H9 (cell line): ENCODE results near the gene NRG3. TPM values are rescaled to one million over a fixed set of nuclear protein-coding genes. Genes with fewer than 3 reads are reported as not detected.

Source experiments
- DNase-seq: peaks from one replicate; pipeline ENCODE4 v3.0.0-alpha.2; 2017
- H2AFZ ChIP-seq: one replicate; pipeline ENCODE4 v1.6.1; 2013; ENCODE audit warnings: mild to moderate bottlenecking, low read length, control low read depth, moderate library complexity
- H2AK5ac ChIP-seq: 2 replicates; pipeline ENCODE4 v1.6.1; 2013; ENCODE audit warnings: low read length, control low read depth, mixed read lengths; ENCODE audit not compliant: insufficient read length
- H2BK120ac ChIP-seq: one replicate; pipeline ENCODE4 v1.6.1; 2013; ENCODE audit warnings: low read depth, mild to moderate bottlenecking, low read length, control low read depth, inconsistent platforms; ENCODE audit not compliant: poor library complexity, severe bottlenecking
- H2BK12ac ChIP-seq: 2 replicates; pipeline ENCODE4 v1.6.1; 2013; ENCODE audit warnings: low read length, control low read depth, mixed read lengths, low read depth; ENCODE audit not compliant: insufficient read length
- H2BK15ac ChIP-seq: 2 replicates; pipeline ENCODE4 v1.6.1; 2013; ENCODE audit warnings: low read depth, low read length, control low read depth
- H2BK20ac ChIP-seq: one replicate; pipeline ENCODE4 v1.6.1; 2013; ENCODE audit warnings: low read depth, mild to moderate bottlenecking, low read length, control low read depth, inconsistent platforms; ENCODE audit not compliant: poor library complexity, severe bottlenecking
- H2BK5ac ChIP-seq: 2 replicates; pipeline ENCODE4 v1.6.1; 2013; ENCODE audit warnings: low read length, control low read depth, mixed read lengths; ENCODE audit not compliant: insufficient read length
- H3K14ac ChIP-seq: 2 replicates; pipeline ENCODE4 v1.6.1; 2013; ENCODE audit warnings: low read length, control low read depth; ENCODE audit not compliant: insufficient read depth
- H3K18ac ChIP-seq: 2 replicates; pipeline ENCODE4 v1.6.1; 2013; ENCODE audit warnings: low read depth, mild to moderate bottlenecking, mixed read lengths, low read length, control low read depth; ENCODE audit not compliant: insufficient read length
- H3K23ac ChIP-seq: 2 replicates; pipeline ENCODE4 v1.6.1; 2013; ENCODE audit warnings: low read length, control low read depth, mixed read lengths, low read depth; ENCODE audit not compliant: insufficient read length
- H3K23me2 ChIP-seq: 2 replicates; pipeline ENCODE4 v1.6.1; 2013; ENCODE audit warnings: low read depth, mild to moderate bottlenecking, mixed read lengths, low read length, control low read depth; ENCODE audit not compliant: insufficient read length, poor library complexity, severe bottlenecking
- H3K27ac ChIP-seq: 2 replicates; pipeline ENCODE4 v1.5.1; 2013; ENCODE audit warnings: low read length, control low read depth, mixed read lengths, low read depth; ENCODE audit not compliant: insufficient read length
- H3K27me3 ChIP-seq: 2 replicates; pipeline ENCODE4 v1.6.1; 2013; ENCODE audit warnings: low read length, control low read depth, inconsistent platforms; ENCODE audit not compliant: insufficient read depth
- H3K4ac ChIP-seq: 2 replicates; pipeline ENCODE4 v1.6.1; 2013; ENCODE audit warnings: low read depth, mild to moderate bottlenecking, control low read depth, inconsistent platforms, low read length, moderate library complexity
- H3K4me1 ChIP-seq: 2 replicates; pipeline ENCODE4 v1.6.1; 2013; ENCODE audit warnings: low read length, control low read depth, inconsistent platforms; ENCODE audit not compliant: insufficient read depth
- H3K4me2 ChIP-seq: 2 replicates; pipeline ENCODE4 v1.6.1; 2013; ENCODE audit warnings: low read length, control low read depth, mixed read lengths; ENCODE audit not compliant: insufficient read length, insufficient read depth
- H3K56ac ChIP-seq: 2 replicates; pipeline ENCODE4 v1.6.1; 2013; ENCODE audit warnings: low read depth, mild to moderate bottlenecking, mixed read lengths, low read length, control low read depth; ENCODE audit not compliant: insufficient read length
- H3K79me1 ChIP-seq: 2 replicates; pipeline ENCODE4 v1.6.1; 2013; ENCODE audit warnings: low read depth, mild to moderate bottlenecking, moderate library complexity, low read length, control low read depth, inconsistent platforms; ENCODE audit not compliant: insufficient read depth, poor library complexity, severe bottlenecking
- H3K79me2 ChIP-seq: 2 replicates; pipeline ENCODE4 v1.6.1; 2013; ENCODE audit warnings: low read length, control low read depth, inconsistent platforms; ENCODE audit not compliant: insufficient read depth
- H3K9ac ChIP-seq: 2 replicates; pipeline ENCODE4 v1.6.1; 2013; ENCODE audit warnings: low read length, control low read depth, mixed read lengths; ENCODE audit not compliant: insufficient read length; ENCODE audit errors: extremely low read depth
- H3K9me3 ChIP-seq: one replicate; pipeline ENCODE4 v1.6.1; 2013; ENCODE audit warnings: low read depth, low read length, inconsistent platforms; ENCODE audit not compliant: control insufficient read depth
- H3T11ph ChIP-seq: one replicate; pipeline ENCODE4 v1.6.1; 2013; ENCODE audit warnings: mild to moderate bottlenecking, low read length, control low read depth, inconsistent platforms
- H4K20me1 ChIP-seq: one replicate; pipeline ENCODE4 v1.6.1; 2013; ENCODE audit not compliant: control insufficient read depth, insufficient read length, insufficient read depth
- H4K5ac ChIP-seq: 2 replicates; pipeline ENCODE4 v1.6.1; 2013; ENCODE audit warnings: low read depth, mild to moderate bottlenecking, mixed read lengths, low read length, control low read depth; ENCODE audit not compliant: insufficient read length
- H4K8ac ChIP-seq: replicated peaks from 2 replicates; pipeline ENCODE4 v1.6.1; 2013; ENCODE audit warnings: low read length, control low read depth, mixed read lengths, low read depth; ENCODE audit not compliant: insufficient read length
- H4K91ac ChIP-seq: 2 replicates; pipeline ENCODE4 v1.6.1; 2013; ENCODE audit warnings: low read depth, mild to moderate bottlenecking, moderate library complexity, mixed read lengths, low read length, control low read depth; ENCODE audit not compliant: insufficient read length
- H3K27ac Mint-ChIP-seq, 3 experiments: 2 replicates in 2 of 3; 3 replicates in 1 of 3; pipeline ENCODE4 v1.8.0; 2020 to 2021; ENCODE audit warnings: mixed read lengths in 3 of 3, mild to moderate bottlenecking in 1 of 3, moderate library complexity in 1 of 3
- H3K27me3 Mint-ChIP-seq: 2 replicates; pipeline ENCODE4 v1.8.0; 2021; ENCODE audit warnings: low read depth, mild to moderate bottlenecking, moderate library complexity, mixed read lengths
- H3K36me3 Mint-ChIP-seq, 3 experiments: 2 replicates in 2 of 3; 3 replicates in 1 of 3; pipeline ENCODE4 v1.8.0; 2020 to 2021; ENCODE audit warnings: low read depth in 3 of 3, mixed read lengths in 3 of 3; ENCODE audit not compliant: insufficient read depth in 1 of 3
- H3K4me1 Mint-ChIP-seq, 2 experiments: 2 replicates each; pipeline ENCODE4 v1.8.0; 2020; ENCODE audit warnings: mixed read lengths in 2 of 2
- H3K4me3 Mint-ChIP-seq, 2 experiments: 2 replicates in 1 of 2; 3 replicates in 1 of 2; pipeline ENCODE4 v1.8.0; 2020 to 2021; ENCODE audit warnings: mild to moderate bottlenecking in 2 of 2, mixed read lengths in 2 of 2, moderate library complexity in 1 of 2
- H3K9me3 Mint-ChIP-seq, 2 experiments: 2 replicates in 1 of 2; 3 replicates in 1 of 2; pipeline ENCODE4 v1.8.0; 2020; ENCODE audit warnings: mild to moderate bottlenecking in 2 of 2, mixed read lengths in 2 of 2, moderate library complexity in 1 of 2
- total RNA-seq: library from RNA; stranded (reverse); gene quantifications from 2 replicates; pipeline ENCODE4 v1.2.1, GENCODE V29; 2021
- TF ChIP-seq, protein P1 (sequence below): fragments of 200-600 bp; sonication (generic); conservative IDR thresholded peaks from 3 replicates; pipeline ENCODE4 v1.8.0; 2021; ENCODE audit warnings: antibody characterized with exemption, mild to moderate bottlenecking

Gene NRG3
- total RNA-seq, 1 experiment from 2014 or later: 1.6 TPM

DNA sequence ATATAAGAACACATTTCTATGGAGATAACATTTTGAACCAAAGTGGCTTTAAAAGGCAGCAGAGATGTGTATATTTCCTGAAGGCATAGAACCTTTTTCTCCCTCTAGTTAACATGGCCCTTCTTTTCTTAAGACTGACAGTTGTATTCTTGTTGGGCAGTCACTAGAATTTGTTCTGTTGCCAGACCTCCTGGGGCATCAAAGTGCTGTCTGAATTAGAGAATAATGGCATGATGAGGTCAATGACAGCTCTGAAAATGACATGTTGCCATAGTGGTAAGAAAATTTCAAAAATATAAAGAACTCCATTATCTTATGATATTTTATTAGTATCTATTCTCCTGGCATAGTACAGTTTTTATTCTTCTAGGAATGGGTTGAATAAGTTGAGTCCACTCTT, 446.7 kb downstream of the NRG3 start:
- Histone ChIP-seq H2AFZ (no peak overlapping the region), H3K4ac (no peak overlapping the region), H4K20me1 (no peaks in the 10 kb centered on the region), H3K9me3 (no peaks in the 10 kb centered on the region), H3K79me1 (no peaks in the 10 kb centered on the region), H4K8ac (no peak overlapping the region), H3K56ac (no peak overlapping the region), H3K9ac (no peak overlapping the region), H3K14ac (no peak overlapping the region), H2AK5ac (no peak overlapping the region), H3K18ac (no peak overlapping the region), H3K27me3 (no peaks in the 10 kb centered on the region), H2BK12ac (no peak overlapping the region), H2BK15ac (no peak overlapping the region), H2BK120ac (no peak overlapping the region), H3T11ph (no peak overlapping the region), H3K23ac (no peak overlapping the region), H2BK5ac (no peak overlapping the region), H4K91ac (no peak overlapping the region), H3K4me1 (peaks cover 2% of the 10 kb centered on the region; the same call in 1 of the 2 replicates), H4K5ac (no peak overlapping the region), H3K4me2 (no peak overlapping the region), H3K79me2 (no peaks in the 10 kb centered on the region), H3K23me2 (no peaks in the 10 kb centered on the region), H2BK20ac (no peak overlapping the region), H3K27ac (no peak overlapping the region)
- no peak overlapping the region for H3K27ac Mint-ChIP-seq
- TF ChIP-seq, protein P1, sequence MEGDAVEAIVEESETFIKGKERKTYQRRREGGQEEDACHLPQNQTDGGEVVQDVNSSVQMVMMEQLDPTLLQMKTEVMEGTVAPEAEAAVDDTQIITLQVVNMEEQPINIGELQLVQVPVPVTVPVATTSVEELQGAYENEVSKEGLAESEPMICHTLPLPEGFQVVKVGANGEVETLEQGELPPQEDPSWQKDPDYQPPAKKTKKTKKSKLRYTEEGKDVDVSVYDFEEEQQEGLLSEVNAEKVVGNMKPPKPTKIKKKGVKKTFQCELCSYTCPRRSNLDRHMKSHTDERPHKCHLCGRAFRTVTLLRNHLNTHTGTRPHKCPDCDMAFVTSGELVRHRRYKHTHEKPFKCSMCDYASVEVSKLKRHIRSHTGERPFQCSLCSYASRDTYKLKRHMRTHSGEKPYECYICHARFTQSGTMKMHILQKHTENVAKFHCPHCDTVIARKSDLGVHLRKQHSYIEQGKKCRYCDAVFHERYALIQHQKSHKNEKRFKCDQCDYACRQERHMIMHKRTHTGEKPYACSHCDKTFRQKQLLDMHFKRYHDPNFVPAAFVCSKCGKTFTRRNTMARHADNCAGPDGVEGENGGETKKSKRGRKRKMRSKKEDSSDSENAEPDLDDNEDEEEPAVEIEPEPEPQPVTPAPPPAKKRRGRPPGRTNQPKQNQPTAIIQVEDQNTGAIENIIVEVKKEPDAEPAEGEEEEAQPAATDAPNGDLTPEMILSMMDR: no peak
- H3K36me3 Mint-ChIP-seq: no peaks in the 10 kb centered on the region
- no peaks in the 10 kb centered on the region for H3K27me3 Mint-ChIP-seq
- H3K9me3 Mint-ChIP-seq: no peaks in the 10 kb centered on the region; a peak in 1 of 5 replicates
- no peak overlapping the region for H3K4me3 Mint-ChIP-seq
- peaks cover 6 to 12% of the 10 kb centered on the region in 2 experiments for H3K4me1 Mint-ChIP-seq
- no peak for DNase-seq
